HepG2 (cell line): ENCODE measurements around the gene GRM7. TPM values are rescaled to one million over a fixed set of nuclear protein-coding genes. Genes with fewer than 3 reads are reported as not detected.

Source experiments
- ATAC-seq: fragments of 200-7000 bp; cut with Tn5 transposase; 3 replicates; pipeline ENCODE4 v1.9.1; 2020; ENCODE audit warnings: mild to moderate bottlenecking, moderate library complexity
- BruUV-seq: library from RNA; stranded (reverse); fragments of 400-500 nt; replicated peaks from 2 replicates; lab custom pipeline; 2021; lab: Mats Ljungman, UMichigan
- CTCF ChIA-PET: fragments of 300-600 bp; formaldehyde crosslinking; extraction: SDS; loops from one replicate; lab custom pipeline; 2021; ENCODE audit warnings: low total read pairs, inconsistent platforms, low intra/inter-chr PET ratio; lab: Yijun Ruan, JAX
- POLR2A ChIA-PET: fragments of 350-600 bp; sonication (Branson Sonifier 250); formaldehyde crosslinking; loops from one replicate; lab custom pipeline; 2020; ENCODE audit warnings: antibody characterized with exemption, inconsistent platforms; lab: Yijun Ruan, JAX
- DNase-seq: peaks from one replicate; pipeline ENCODE4 v3.0.0-alpha.2; 2015; ENCODE audit warnings: low spot score
- FAIRE-seq: peaks from 3 replicates; lab custom pipeline; 2011; peaks lifted over from hg19 to GRCh38; lab: Jason Lieb, UNC
- H2AFZ ChIP-seq: one replicate; pipeline ENCODE4 v1.6.1; 2011; ENCODE audit warnings: low read length, inconsistent platforms
- H3K27ac ChIP-seq: fragments of 300-600 bp; 3 replicates; pipeline ENCODE4 v1.8.0; 2011; ENCODE audit warnings: mixed run types, mild to moderate bottlenecking, mixed read lengths, low read length, inconsistent platforms; ENCODE audit not compliant: insufficient read depth; ENCODE audit errors: extremely low read length
- H3K27me3 ChIP-seq, 2 experiments: fragments of 200-600 bp in 1 of 2; 2 replicates in 1 of 2; 3 replicates in 1 of 2; pipeline versions ENCODE4 v1.6.0 to v1.8.0; 2011; ENCODE audit warnings: low read length in 2 of 2, mild to moderate bottlenecking in 2 of 2, moderate library complexity in 2 of 2, inconsistent platforms in 1 of 2; ENCODE audit not compliant: insufficient read depth in 2 of 2, control insufficient read depth in 1 of 2
- H3K36me3 ChIP-seq, 2 experiments: fragments of 200-600 bp in 1 of 2; replicated peaks in 1 of 2; 2 replicates in 1 of 2; 3 replicates in 1 of 2; pipeline versions ENCODE4 v1.5.1 to v1.8.0; 2011; ENCODE audit warnings: low read length in 2 of 2, inconsistent platforms in 1 of 2; ENCODE audit not compliant: insufficient read depth in 2 of 2, control insufficient read depth in 1 of 2
- H3K4me1 ChIP-seq: 2 replicates; pipeline ENCODE4 v1.5.1; 2012; ENCODE audit warnings: low read length, inconsistent platforms; ENCODE audit not compliant: insufficient read depth
- H3K4me2 ChIP-seq: 2 replicates; pipeline ENCODE4 v1.6.0; 2011; ENCODE audit warnings: low read depth, low read length, inconsistent platforms
- H3K4me3 ChIP-seq, 3 experiments: fragments of 200-600 bp in 1 of 3; sonication (generic), shearing (Covaris generic) in 1 of 3; replicated peaks in 1 of 3; 2 replicates each; pipeline ENCODE4 v1.5.1; 2011 to 2016; ENCODE audit warnings: low read length in 3 of 3, inconsistent platforms in 2 of 3, low read depth in 2 of 3, mild to moderate bottlenecking in 2 of 3, control low read depth in 1 of 3, mixed read lengths in 1 of 3; ENCODE audit not compliant: insufficient read depth in 1 of 3
- H3K79me2 ChIP-seq: one replicate; pipeline ENCODE4 v1.6.1; 2011; ENCODE audit warnings: low read length, inconsistent platforms; ENCODE audit not compliant: insufficient read depth
- H3K9ac ChIP-seq: 2 replicates; pipeline ENCODE4 v1.6.0; 2011; ENCODE audit warnings: mild to moderate bottlenecking, low read depth, low read length, inconsistent platforms; ENCODE audit not compliant: insufficient read depth
- H3K9me3 ChIP-seq: 2 replicates; pipeline ENCODE4 v1.5.1; 2012; ENCODE audit warnings: mild to moderate bottlenecking, low read length
- H4K20me1 ChIP-seq: 2 replicates; pipeline ENCODE4 v1.6.0; 2011; ENCODE audit warnings: inconsistent platforms, mild to moderate bottlenecking, low read length, moderate library complexity; ENCODE audit not compliant: insufficient read depth
- ATM ChIP-seq: fragments of 450-650 bp; IDR thresholded peaks from 2 replicates; pipeline ENCODE4 v1.7.1; 2017; ENCODE audit warnings: mild to moderate bottlenecking, borderline replicate concordance
- RFX3 ChIP-seq: IDR thresholded peaks from 2 replicates; pipeline ENCODE4 v1.6.1; 2016; ENCODE audit warnings: missing biosample characterization, missing genetic modification reagents
- SIX4 ChIP-seq: sonication (generic); formaldehyde crosslinking; IDR thresholded peaks from 2 replicates; pipeline ENCODE4 v1.4.0; 2020; ENCODE audit warnings: missing genetic modification reagents
- SMAD1 ChIP-seq: sonication (generic); formaldehyde crosslinking; IDR thresholded peaks from 2 replicates; pipeline ENCODE4 v1.4.0; 2020; ENCODE audit warnings: missing genetic modification reagents, low read depth, mild to moderate bottlenecking, borderline replicate concordance
- SNRNP70 ChIP-seq: fragments of 200-400 bp; formaldehyde crosslinking; IDR thresholded peaks from 2 replicates; pipeline ENCODE4 v1.6.1; 2017; ENCODE audit warnings: mild to moderate bottlenecking, low read depth, low read length, moderate library complexity
- XRCC5 ChIP-seq: fragments of 200-400 bp; formaldehyde crosslinking; optimal IDR thresholded peaks from 2 replicates; pipeline ENCODE3; 2017; ENCODE audit warnings: mild to moderate bottlenecking, low read length
- ZNF296 ChIP-seq: sonication (generic); formaldehyde crosslinking; conservative IDR thresholded peaks from 2 replicates; pipeline ENCODE4 v1.5.0; 2020; ENCODE audit warnings: mild to moderate bottlenecking, missing genetic modification reagents
- ZNF3 ChIP-seq: IDR thresholded peaks from 2 replicates; pipeline ENCODE4 v1.7.0; 2017; ENCODE audit warnings: inconsistent platforms
- ZNF350 ChIP-seq: sonication (generic); formaldehyde crosslinking; IDR thresholded peaks from 2 replicates; pipeline ENCODE4 v1.4.0; 2020; ENCODE audit warnings: mild to moderate bottlenecking, low read depth, missing genetic modification reagents, borderline replicate concordance
- ZNF616 ChIP-seq: sonication (generic); formaldehyde crosslinking; IDR thresholded peaks from 2 replicates; pipeline ENCODE4 v1.5.0; 2020; ENCODE audit warnings: low read depth, mild to moderate bottlenecking, missing genetic modification reagents
- ZSCAN31 ChIP-seq: sonication (generic); formaldehyde crosslinking; IDR thresholded peaks from 2 replicates; pipeline ENCODE4 v1.5.0; 2020; ENCODE audit warnings: low read depth, mild to moderate bottlenecking, missing genetic modification reagents
- WGBS: methylation state at CpG from one replicate; pipeline ENCODE4 v1.1.6; 2017; ENCODE audit warnings: low lambda C conversion rate; 5-methylcytosine and 5-hydroxymethylcytosine counted together
- in situ Hi-C: cut with HindIII; loops from 2 replicates; pipeline ENCODE4 v1.10.0; 2017; ENCODE audit warnings: low pct_unique_long_range_greater_than_20kb; ENCODE audit not compliant: extremely low pct_ligation_motif_present
- intact Hi-C: fragments of 100-400 bp; cut with micrococcal nuclease; formaldehyde crosslinking; loops from one replicate; pipeline ENCODE4 v1.10.0; 2022; ENCODE audit not compliant: unreplicated experiment
- polyA plus RNA-seq, 8 experiments: library from polyadenylated mRNA; depleted of rRNA in 3 of 8; stranded (reverse) in 7 of 8; unstranded in 1 of 8; fragments of >200 nt; fragmentation: Illumina TruSeq in 4 of 8; extraction: Trizol in 4 of 8; gene quantifications; 2 replicates each; pipeline versions ENCODE4 v1.2.1 to v1.2.3, GENCODE V29; 2011 to 2016; ENCODE audit warnings: low read depth in 4 of 8, missing spikeins in 1 of 8, mixed read lengths in 1 of 8; ENCODE audit not compliant: insufficient read depth in 1 of 8
- total RNA-seq, 5 experiments: library from RNA; depleted of rRNA; stranded (reverse); fragments of >200 nt; fragmentation: Illumina TruSeq; extraction: Trizol; gene quantifications; 2 replicates each; pipeline ENCODE4 v1.2.3, GENCODE V29; 2016; ENCODE audit warnings: low read depth in 1 of 5
- TF ChIP-seq, protein P1 (sequence below): sonication (generic); formaldehyde crosslinking; IDR thresholded peaks from 2 replicates; pipeline ENCODE4 v1.4.0; 2020; ENCODE audit warnings: missing genetic modification reagents
- TF ChIP-seq, protein P2 (sequence below): IDR thresholded peaks from 2 replicates; pipeline ENCODE4 v1.4.0; 2020; ENCODE audit warnings: mild to moderate bottlenecking, missing genetic modification reagents

GRM7 gene
- total and polyA plus RNA-seq, 2 of the 13 experiments (the other 11 are each of a cell fraction or from before 2014, with no cell fraction given), result not detected

DNA sequence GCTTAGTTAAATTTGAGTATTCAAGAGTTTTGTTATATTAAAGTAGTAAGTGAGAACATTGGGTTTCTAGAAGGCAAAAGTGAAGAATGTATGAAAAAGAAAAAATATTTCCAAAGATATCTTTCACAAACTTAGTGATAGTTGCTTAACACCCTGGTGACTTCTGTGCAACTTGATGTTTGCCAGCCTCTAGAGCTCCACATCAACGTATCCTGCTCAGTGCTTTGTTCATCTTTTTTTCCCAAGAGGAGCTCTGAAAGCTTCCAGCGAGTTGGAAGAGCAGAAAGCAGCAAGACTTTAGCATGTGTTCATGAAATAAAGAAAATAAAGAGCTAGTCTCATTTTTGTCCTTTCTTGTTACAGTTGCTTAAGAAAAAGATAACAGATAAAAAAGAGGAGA is 225.5 kb downstream of the GRM7 start:
- H2AFZ ChIP-seq, result no peak overlapping the region
- H3K9ac ChIP-seq, result no peak overlapping the region
- POLR2A ChIA-PET, result no interaction called here
- H3K4me3 ChIP-seq, result no peak overlapping the region
- no peaks in the 10 kb centered on the region for H3K27me3 ChIP-seq
- intact Hi-C loops, result no loop called here
- no peak for ATAC-seq
- no peak overlapping the region for H3K4me2 ChIP-seq
- H3K79me2 ChIP-seq, result no peaks in the 10 kb centered on the region
- no peaks in the 10 kb centered on the region for H3K36me3 ChIP-seq
- no peak for TF ChIP-seq ZNF350 (CRISPR knock-in tag)
- no peak for TF ChIP-seq XRCC5
- TF ChIP-seq RFX3 (CRISPR knock-in tag), result no peak
- TF ChIP-seq, protein P1, sequence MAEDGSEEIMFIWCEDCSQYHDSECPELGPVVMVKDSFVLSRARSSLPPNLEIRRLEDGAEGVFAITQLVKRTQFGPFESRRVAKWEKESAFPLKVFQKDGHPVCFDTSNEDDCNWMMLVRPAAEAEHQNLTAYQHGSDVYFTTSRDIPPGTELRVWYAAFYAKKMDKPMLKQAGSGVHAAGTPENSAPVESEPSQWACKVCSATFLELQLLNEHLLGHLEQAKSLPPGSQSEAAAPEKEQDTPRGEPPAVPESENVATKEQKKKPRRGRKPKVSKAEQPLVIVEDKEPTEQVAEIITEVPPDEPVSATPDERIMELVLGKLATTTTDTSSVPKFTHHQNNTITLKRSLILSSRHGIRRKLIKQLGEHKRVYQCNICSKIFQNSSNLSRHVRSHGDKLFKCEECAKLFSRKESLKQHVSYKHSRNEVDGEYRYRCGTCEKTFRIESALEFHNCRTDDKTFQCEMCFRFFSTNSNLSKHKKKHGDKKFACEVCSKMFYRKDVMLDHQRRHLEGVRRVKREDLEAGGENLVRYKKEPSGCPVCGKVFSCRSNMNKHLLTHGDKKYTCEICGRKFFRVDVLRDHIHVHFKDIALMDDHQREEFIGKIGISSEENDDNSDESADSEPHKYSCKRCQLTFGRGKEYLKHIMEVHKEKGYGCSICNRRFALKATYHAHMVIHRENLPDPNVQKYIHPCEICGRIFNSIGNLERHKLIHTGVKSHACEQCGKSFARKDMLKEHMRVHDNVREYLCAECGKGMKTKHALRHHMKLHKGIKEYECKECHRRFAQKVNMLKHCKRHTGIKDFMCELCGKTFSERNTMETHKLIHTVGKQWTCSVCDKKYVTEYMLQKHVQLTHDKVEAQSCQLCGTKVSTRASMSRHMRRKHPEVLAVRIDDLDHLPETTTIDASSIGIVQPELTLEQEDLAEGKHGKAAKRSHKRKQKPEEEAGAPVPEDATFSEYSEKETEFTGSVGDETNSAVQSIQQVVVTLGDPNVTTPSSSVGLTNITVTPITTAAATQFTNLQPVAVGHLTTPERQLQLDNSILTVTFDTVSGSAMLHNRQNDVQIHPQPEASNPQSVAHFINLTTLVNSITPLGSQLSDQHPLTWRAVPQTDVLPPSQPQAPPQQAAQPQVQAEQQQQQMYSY (CRISPR knock-in tag), result no peak
- no peak for TF ChIP-seq ZNF296 (CRISPR knock-in tag)
- TF ChIP-seq, all 625 proteins: peak for 0
- CTCF ChIA-PET, result no interaction called here
- no TSS peak for BruUV-seq
- DNase-seq (no peak), FAIRE-seq (no peak)
- no peaks in the 10 kb centered on the region for H4K20me1 ChIP-seq
- H3K4me1 ChIP-seq, result no peaks in the 10 kb centered on the region
- peaks cover 80% of the 10 kb centered on the region for H3K9me3 ChIP-seq
- no peak overlapping the region for H3K27ac ChIP-seq
- 4% methylated on average over 2 of the region's 2 CpGs for WGBS
- in situ Hi-C loops, result no loop called here

DNA sequence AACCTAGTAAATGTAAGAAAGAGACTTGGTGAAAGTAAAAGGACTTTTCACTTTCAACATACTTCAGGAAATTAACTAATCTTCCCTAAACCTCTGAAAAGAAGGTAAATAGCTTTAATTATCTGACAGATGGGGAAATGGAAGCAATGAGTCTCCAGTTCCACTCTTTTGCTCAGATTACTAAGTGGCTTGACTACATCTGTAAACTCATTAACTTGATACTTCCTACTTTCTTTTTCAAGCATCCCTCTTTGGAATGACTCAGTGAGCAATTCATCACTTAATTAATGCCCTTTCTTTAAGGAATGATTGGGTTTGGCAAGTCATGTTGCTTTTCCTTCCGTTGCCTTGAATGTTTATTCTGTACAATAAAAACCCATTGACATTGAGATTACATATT is 234.2 kb downstream of the GRM7 start:
- Histone ChIP-seq H3K9me3 (peaks cover 78% of the 10 kb centered on the region), H2AFZ (no peak overlapping the region), H3K4me1 (no peaks in the 10 kb centered on the region), H3K4me3 (no peak overlapping the region), H3K27ac (no peak overlapping the region), H4K20me1 (no peaks in the 10 kb centered on the region), H3K9ac (no peak overlapping the region), H3K27me3 (no peaks in the 10 kb centered on the region), H3K79me2 (no peaks in the 10 kb centered on the region), H3K4me2 (no peak overlapping the region), H3K36me3 (no peaks in the 10 kb centered on the region)
- ATAC-seq (no peak), DNase-seq (no peak), FAIRE-seq (no peak)
- BruUV-seq, result no TSS peak
- intact Hi-C loops, result no loop called here
- POLR2A ChIA-PET, result no interaction called here
- in situ Hi-C loops, result no loop called here
- WGBS, result 18% methylated on average over 1 of the region's 1 CpG
- CTCF ChIA-PET, result no interaction called here
- no peak for TF ChIP-seq SNRNP70
- TF ChIP-seq ZSCAN31 (CRISPR knock-in tag), result no peak
- TF ChIP-seq SIX4 (CRISPR knock-in tag), result no peak
- TF ChIP-seq ZNF3 (CRISPR knock-in tag), result no peak
- no peak for TF ChIP-seq SMAD1 (CRISPR knock-in tag)
- no peak for TF ChIP-seq ZNF616 (CRISPR knock-in tag)
- no peak for TF ChIP-seq ATM
- TF ChIP-seq, protein P2, sequence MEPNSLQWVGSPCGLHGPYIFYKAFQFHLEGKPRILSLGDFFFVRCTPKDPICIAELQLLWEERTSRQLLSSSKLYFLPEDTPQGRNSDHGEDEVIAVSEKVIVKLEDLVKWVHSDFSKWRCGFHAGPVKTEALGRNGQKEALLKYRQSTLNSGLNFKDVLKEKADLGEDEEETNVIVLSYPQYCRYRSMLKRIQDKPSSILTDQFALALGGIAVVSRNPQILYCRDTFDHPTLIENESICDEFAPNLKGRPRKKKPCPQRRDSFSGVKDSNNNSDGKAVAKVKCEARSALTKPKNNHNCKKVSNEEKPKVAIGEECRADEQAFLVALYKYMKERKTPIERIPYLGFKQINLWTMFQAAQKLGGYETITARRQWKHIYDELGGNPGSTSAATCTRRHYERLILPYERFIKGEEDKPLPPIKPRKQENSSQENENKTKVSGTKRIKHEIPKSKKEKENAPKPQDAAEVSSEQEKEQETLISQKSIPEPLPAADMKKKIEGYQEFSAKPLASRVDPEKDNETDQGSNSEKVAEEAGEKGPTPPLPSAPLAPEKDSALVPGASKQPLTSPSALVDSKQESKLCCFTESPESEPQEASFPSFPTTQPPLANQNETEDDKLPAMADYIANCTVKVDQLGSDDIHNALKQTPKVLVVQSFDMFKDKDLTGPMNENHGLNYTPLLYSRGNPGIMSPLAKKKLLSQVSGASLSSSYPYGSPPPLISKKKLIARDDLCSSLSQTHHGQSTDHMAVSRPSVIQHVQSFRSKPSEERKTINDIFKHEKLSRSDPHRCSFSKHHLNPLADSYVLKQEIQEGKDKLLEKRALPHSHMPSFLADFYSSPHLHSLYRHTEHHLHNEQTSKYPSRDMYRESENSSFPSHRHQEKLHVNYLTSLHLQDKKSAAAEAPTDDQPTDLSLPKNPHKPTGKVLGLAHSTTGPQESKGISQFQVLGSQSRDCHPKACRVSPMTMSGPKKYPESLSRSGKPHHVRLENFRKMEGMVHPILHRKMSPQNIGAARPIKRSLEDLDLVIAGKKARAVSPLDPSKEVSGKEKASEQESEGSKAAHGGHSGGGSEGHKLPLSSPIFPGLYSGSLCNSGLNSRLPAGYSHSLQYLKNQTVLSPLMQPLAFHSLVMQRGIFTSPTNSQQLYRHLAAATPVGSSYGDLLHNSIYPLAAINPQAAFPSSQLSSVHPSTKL (CRISPR knock-in tag), result no peak
